HepG2 (cell line): ENCODE data around the gene ADAR. TPM values are rescaled to one million over a fixed set of nuclear protein-coding genes. Genes with fewer than 3 reads are reported as not detected.

Experiments used
- ATAC-seq: fragments of 200-7000 bp; cut with Tn5 transposase; 3 replicates; pipeline ENCODE4 v1.9.1; 2020; ENCODE audit warnings: mild to moderate bottlenecking, moderate library complexity
- BruUV-seq: library from RNA; stranded (reverse); fragments of 400-500 nt; replicated peaks from 2 replicates; lab custom pipeline; 2021; lab: Mats Ljungman, UMichigan
- CTCF ChIA-PET: fragments of 300-600 bp; formaldehyde crosslinking; extraction: SDS; loops from one replicate; lab custom pipeline; 2021; ENCODE audit warnings: low total read pairs, inconsistent platforms, low intra/inter-chr PET ratio; lab: Yijun Ruan, JAX
- POLR2A ChIA-PET: fragments of 350-600 bp; sonication (Branson Sonifier 250); formaldehyde crosslinking; loops from one replicate; lab custom pipeline; 2020; ENCODE audit warnings: antibody characterized with exemption, inconsistent platforms; lab: Yijun Ruan, JAX
- DNase-seq: peaks from one replicate; pipeline ENCODE4 v3.0.0-alpha.2; 2015; ENCODE audit warnings: low spot score
- FAIRE-seq: peaks from 3 replicates; lab custom pipeline; 2011; peaks lifted over from hg19 to GRCh38; lab: Jason Lieb, UNC
- H2AFZ ChIP-seq: one replicate; pipeline ENCODE4 v1.6.1; 2011; ENCODE audit warnings: low read length, inconsistent platforms
- H3K27ac ChIP-seq: fragments of 300-600 bp; 3 replicates; pipeline ENCODE4 v1.8.0; 2011; ENCODE audit warnings: mixed run types, mild to moderate bottlenecking, mixed read lengths, low read length, inconsistent platforms; ENCODE audit not compliant: insufficient read depth; ENCODE audit errors: extremely low read length
- H3K27me3 ChIP-seq, 2 experiments: fragments of 200-600 bp in 1 of 2; 2 replicates in 1 of 2; 3 replicates in 1 of 2; pipeline versions ENCODE4 v1.6.0 to v1.8.0; 2011; ENCODE audit warnings: low read length in 2 of 2, mild to moderate bottlenecking in 2 of 2, moderate library complexity in 2 of 2, inconsistent platforms in 1 of 2; ENCODE audit not compliant: insufficient read depth in 2 of 2, control insufficient read depth in 1 of 2
- H3K36me3 ChIP-seq, 2 experiments: fragments of 200-600 bp in 1 of 2; replicated peaks in 1 of 2; 2 replicates in 1 of 2; 3 replicates in 1 of 2; pipeline versions ENCODE4 v1.5.1 to v1.8.0; 2011; ENCODE audit warnings: low read length in 2 of 2, inconsistent platforms in 1 of 2; ENCODE audit not compliant: insufficient read depth in 2 of 2, control insufficient read depth in 1 of 2
- H3K4me1 ChIP-seq: 2 replicates; pipeline ENCODE4 v1.5.1; 2012; ENCODE audit warnings: low read length, inconsistent platforms; ENCODE audit not compliant: insufficient read depth
- H3K4me2 ChIP-seq: 2 replicates; pipeline ENCODE4 v1.6.0; 2011; ENCODE audit warnings: low read depth, low read length, inconsistent platforms
- H3K4me3 ChIP-seq, 3 experiments: fragments of 200-600 bp in 1 of 3; sonication (generic), shearing (Covaris generic) in 1 of 3; replicated peaks in 1 of 3; 2 replicates each; pipeline ENCODE4 v1.5.1; 2011 to 2016; ENCODE audit warnings: low read length in 3 of 3, inconsistent platforms in 2 of 3, low read depth in 2 of 3, mild to moderate bottlenecking in 2 of 3, control low read depth in 1 of 3, mixed read lengths in 1 of 3; ENCODE audit not compliant: insufficient read depth in 1 of 3
- H3K79me2 ChIP-seq: one replicate; pipeline ENCODE4 v1.6.1; 2011; ENCODE audit warnings: low read length, inconsistent platforms; ENCODE audit not compliant: insufficient read depth
- H3K9ac ChIP-seq: 2 replicates; pipeline ENCODE4 v1.6.0; 2011; ENCODE audit warnings: mild to moderate bottlenecking, low read depth, low read length, inconsistent platforms; ENCODE audit not compliant: insufficient read depth
- H3K9me3 ChIP-seq: 2 replicates; pipeline ENCODE4 v1.5.1; 2012; ENCODE audit warnings: mild to moderate bottlenecking, low read length
- H4K20me1 ChIP-seq: 2 replicates; pipeline ENCODE4 v1.6.0; 2011; ENCODE audit warnings: inconsistent platforms, mild to moderate bottlenecking, low read length, moderate library complexity; ENCODE audit not compliant: insufficient read depth
- BCL6 ChIP-seq: IDR thresholded peaks from 2 replicates; pipeline ENCODE4 v1.6.1; 2016; ENCODE audit warnings: missing genetic modification reagents, missing compliant biosample characterization
- CHD2 ChIP-seq: IDR thresholded peaks from 2 replicates; pipeline ENCODE4 v1.6.1; 2011; ENCODE audit warnings: low read depth, low read length, improper control_type of control experiment
- RBM22 ChIP-seq: fragments of 200-400 bp; formaldehyde crosslinking; optimal IDR thresholded peaks from 2 replicates; pipeline ENCODE3; 2017; ENCODE audit warnings: mild to moderate bottlenecking, low read length, moderate library complexity
- RFXAP ChIP-seq: sonication (generic); formaldehyde crosslinking; IDR thresholded peaks from 2 replicates; pipeline ENCODE4 v1.4.0; 2020; ENCODE audit warnings: missing genetic modification reagents, borderline replicate concordance
- WGBS: methylation state at CpG from one replicate; pipeline ENCODE4 v1.1.6; 2017; ENCODE audit warnings: low lambda C conversion rate; 5-methylcytosine and 5-hydroxymethylcytosine counted together
- in situ Hi-C: cut with HindIII; loops from 2 replicates; pipeline ENCODE4 v1.10.0; 2017; ENCODE audit warnings: low pct_unique_long_range_greater_than_20kb; ENCODE audit not compliant: extremely low pct_ligation_motif_present
- intact Hi-C: fragments of 100-400 bp; cut with micrococcal nuclease; formaldehyde crosslinking; loops from one replicate; pipeline ENCODE4 v1.10.0; 2022; ENCODE audit not compliant: unreplicated experiment
- polyA plus RNA-seq, 8 experiments: library from polyadenylated mRNA; depleted of rRNA in 3 of 8; stranded (reverse) in 7 of 8; unstranded in 1 of 8; fragments of >200 nt; fragmentation: Illumina TruSeq in 4 of 8; extraction: Trizol in 4 of 8; gene quantifications; 2 replicates each; pipeline versions ENCODE4 v1.2.1 to v1.2.3, GENCODE V29; 2011 to 2016; ENCODE audit warnings: low read depth in 4 of 8, missing spikeins in 1 of 8, mixed read lengths in 1 of 8; ENCODE audit not compliant: insufficient read depth in 1 of 8
- total RNA-seq, 5 experiments: library from RNA; depleted of rRNA; stranded (reverse); fragments of >200 nt; fragmentation: Illumina TruSeq; extraction: Trizol; gene quantifications; 2 replicates each; pipeline ENCODE4 v1.2.3, GENCODE V29; 2016; ENCODE audit warnings: low read depth in 1 of 5
- TF ChIP-seq, protein P1 (sequence below): IDR thresholded peaks from 2 replicates; pipeline ENCODE4 v1.6.1; 2016; ENCODE audit warnings: missing compliant biosample characterization, missing genetic modification reagents, borderline replicate concordance
- TF ChIP-seq, protein P2 (sequence below): sonication (generic); formaldehyde crosslinking; IDR thresholded peaks from 2 replicates; pipeline ENCODE4 v1.5.0; 2020; ENCODE audit warnings: mild to moderate bottlenecking, missing genetic modification reagents
- TF ChIP-seq, protein P3 (sequence below): sonication (generic); formaldehyde crosslinking; conservative IDR thresholded peaks from 2 replicates; pipeline ENCODE4 v1.4.0; 2020; ENCODE audit warnings: missing genetic modification reagents

The ADAR gene
- total and polyA plus RNA-seq, 2 of the 13 experiments (the other 11 are each of a cell fraction or from before 2014, with no cell fraction given), result 70.8 to 86.2 TPM

DNA sequence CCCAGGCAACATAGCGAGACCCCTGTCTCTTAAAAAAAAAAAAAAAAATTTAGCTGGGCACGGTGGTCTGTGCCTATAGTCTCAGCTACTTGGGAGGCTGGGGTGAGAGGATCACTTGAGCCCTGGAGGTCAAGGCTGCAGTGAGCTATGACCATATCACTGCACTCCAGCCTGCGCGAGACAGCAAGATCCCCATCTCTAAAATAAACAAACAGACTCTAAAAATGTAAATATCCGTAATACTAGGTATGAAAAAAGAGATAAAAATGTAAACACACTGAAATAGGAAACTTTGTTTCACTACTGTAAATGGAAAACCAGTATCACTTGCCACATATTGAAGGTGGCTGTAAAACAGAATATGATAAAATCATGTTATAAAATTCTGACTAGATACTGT is 17.2 kb downstream of the ADAR start:
- ChIA-PET CTCF (no interaction called here), POLR2A (no interaction called here)
- no peaks in the 10 kb centered on the region for H3K79me2 ChIP-seq
- ATAC-seq, result no peak
- H2AFZ ChIP-seq, result no peak overlapping the region
- 0 out of 2 replicates have a peak, but pooled peaks cover 7% of the 10 kb centered on the region for H3K4me1 ChIP-seq
- TF ChIP-seq, protein P1, sequence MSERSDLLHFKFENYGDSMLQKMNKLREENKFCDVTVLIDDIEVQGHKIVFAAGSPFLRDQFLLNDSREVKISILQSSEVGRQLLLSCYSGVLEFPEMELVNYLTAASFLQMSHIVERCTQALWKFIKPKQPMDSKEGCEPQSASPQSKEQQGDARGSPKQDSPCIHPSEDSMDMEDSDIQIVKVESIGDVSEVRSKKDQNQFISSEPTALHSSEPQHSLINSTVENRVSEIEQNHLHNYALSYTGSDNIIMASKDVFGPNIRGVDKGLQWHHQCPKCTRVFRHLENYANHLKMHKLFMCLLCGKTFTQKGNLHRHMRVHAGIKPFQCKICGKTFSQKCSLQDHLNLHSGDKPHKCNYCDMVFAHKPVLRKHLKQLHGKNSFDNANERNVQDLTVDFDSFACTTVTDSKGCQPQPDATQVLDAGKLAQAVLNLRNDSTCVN (CRISPR knock-in tag), result no peak
- TF ChIP-seq, protein P2, sequence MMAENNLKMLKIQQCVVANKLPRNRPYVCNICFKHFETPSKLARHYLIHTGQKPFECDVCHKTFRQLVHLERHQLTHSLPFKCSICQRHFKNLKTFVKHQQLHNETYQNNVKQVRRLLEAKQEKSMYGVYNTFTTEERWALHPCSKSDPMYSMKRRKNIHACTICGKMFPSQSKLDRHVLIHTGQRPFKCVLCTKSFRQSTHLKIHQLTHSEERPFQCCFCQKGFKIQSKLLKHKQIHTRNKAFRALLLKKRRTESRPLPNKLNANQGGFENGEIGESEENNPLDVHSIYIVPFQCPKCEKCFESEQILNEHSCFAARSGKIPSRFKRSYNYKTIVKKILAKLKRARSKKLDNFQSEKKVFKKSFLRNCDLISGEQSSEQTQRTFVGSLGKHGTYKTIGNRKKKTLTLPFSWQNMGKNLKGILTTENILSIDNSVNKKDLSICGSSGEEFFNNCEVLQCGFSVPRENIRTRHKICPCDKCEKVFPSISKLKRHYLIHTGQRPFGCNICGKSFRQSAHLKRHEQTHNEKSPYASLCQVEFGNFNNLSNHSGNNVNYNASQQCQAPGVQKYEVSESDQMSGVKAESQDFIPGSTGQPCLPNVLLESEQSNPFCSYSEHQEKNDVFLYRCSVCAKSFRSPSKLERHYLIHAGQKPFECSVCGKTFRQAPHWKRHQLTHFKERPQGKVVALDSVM (CRISPR knock-in tag), result peak; percentile 30; the same call in 1 of the 2 replicates
- 89% methylated on average over 5 of the region's 5 CpGs for WGBS
- no peak overlapping the region for H3K9ac ChIP-seq
- H4K20me1 ChIP-seq, result peaks cover 7% of the 10 kb centered on the region; the same call in 1 of the 2 replicates
- no peak for FAIRE-seq
- H3K36me3 ChIP-seq, result peaks cover 39 to 96% of the 10 kb centered on the region in 2 experiments
- BruUV-seq, result no TSS peak
- in situ Hi-C loops, result no loop called here
- H3K4me2 ChIP-seq, result no peak overlapping the region
- intact Hi-C loops, result no loop called here
- H3K27me3 ChIP-seq, result no peaks in the 10 kb centered on the region
- no peak for DNase-seq
- H3K4me3 ChIP-seq, result no peak overlapping the region
- H3K9me3 ChIP-seq, result no peaks in the 10 kb centered on the region
- H3K27ac ChIP-seq, result no peak overlapping the region

DNA sequence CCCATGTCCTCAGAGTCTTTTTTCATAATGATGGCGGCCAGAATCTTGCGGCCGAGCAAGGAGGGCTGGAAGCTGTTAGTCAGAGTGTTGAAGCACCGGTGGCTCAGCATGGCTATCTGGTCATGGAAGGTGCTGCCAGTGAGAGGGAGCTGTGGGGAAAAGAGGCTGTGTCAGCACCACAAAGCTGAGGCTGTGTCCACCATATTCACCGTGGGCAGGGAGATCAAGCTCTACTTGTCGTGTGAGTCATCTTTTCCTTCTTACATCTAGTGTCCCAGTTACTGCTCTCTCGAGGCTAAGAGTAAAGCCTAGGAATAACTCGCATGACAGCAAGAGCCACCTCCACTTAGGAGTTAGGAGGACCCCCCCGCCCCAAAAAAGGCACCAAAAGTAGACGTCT is 18.2 kb downstream of the ADAR start:
- Histone ChIP-seq H4K20me1 (peaks cover 7% of the 10 kb centered on the region; the same call in 1 of the 2 replicates), H3K79me2 (no peaks in the 10 kb centered on the region), H3K9ac (no peak overlapping the region), H3K9me3 (no peaks in the 10 kb centered on the region), H3K27me3 (no peaks in the 10 kb centered on the region), H3K4me3 (no peak overlapping the region), H2AFZ (no peak overlapping the region), H3K4me1 (0 out of 2 replicates have a peak, but pooled peaks cover 7% of the 10 kb centered on the region), H3K36me3 (peaks cover 38 to 99% of the 10 kb centered on the region in 2 experiments), H3K27ac (no peak overlapping the region), H3K4me2 (no peak overlapping the region)
- TF ChIP-seq RFXAP (CRISPR knock-in tag), result no peak
- no peak for TF ChIP-seq CHD2
- TF ChIP-seq, protein P3, sequence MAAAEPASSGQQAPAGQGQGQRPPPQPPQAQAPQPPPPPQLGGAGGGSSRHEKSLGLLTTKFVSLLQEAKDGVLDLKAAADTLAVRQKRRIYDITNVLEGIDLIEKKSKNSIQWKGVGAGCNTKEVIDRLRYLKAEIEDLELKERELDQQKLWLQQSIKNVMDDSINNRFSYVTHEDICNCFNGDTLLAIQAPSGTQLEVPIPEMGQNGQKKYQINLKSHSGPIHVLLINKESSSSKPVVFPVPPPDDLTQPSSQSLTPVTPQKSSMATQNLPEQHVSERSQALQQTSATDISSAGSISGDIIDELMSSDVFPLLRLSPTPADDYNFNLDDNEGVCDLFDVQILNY, result no peak
- TF ChIP-seq BCL6 (CRISPR knock-in tag), result no peak
- TF ChIP-seq RBM22, result peak; percentile 41
- FAIRE-seq, result no peak
- ChIA-PET CTCF (no interaction called here), POLR2A (no interaction called here)
- ATAC-seq, result no peak
- in situ Hi-C loops (no loop called here), intact Hi-C loops (no loop called here)
- WGBS, result 93% methylated on average over 9 of the region's 10 CpGs
- no TSS peak for BruUV-seq
- no peak for DNase-seq
